Mesodermal cell (in vitro differentiated cells): Measurements from ENCODE around the gene CNDP1.
"Not testable (repeated sequence)": the region's sequence is repeated elsewhere in the genome, so short reads cannot be mapped to it uniquely, and the experiment has no call there.

ENCODE experiments used
- H3K27ac ChIP-seq: 2 replicates; pipeline ENCODE4 v1.7.0; 2013; ENCODE audit warnings: mild to moderate bottlenecking, low read depth, low read length, moderate library complexity; ENCODE audit not compliant: severe bottlenecking
- H3K36me3 ChIP-seq: 2 replicates; pipeline ENCODE4 v1.7.1; 2013; ENCODE audit warnings: mild to moderate bottlenecking, low read length, moderate library complexity; ENCODE audit not compliant: control insufficient read depth, insufficient read depth
- H3K4me1 ChIP-seq: one replicate; pipeline ENCODE4 v1.7.1; 2013; ENCODE audit warnings: mild to moderate bottlenecking, low read length; ENCODE audit not compliant: insufficient read depth, control insufficient read depth, poor library complexity, severe bottlenecking
- H3K4me3 ChIP-seq: 2 replicates; pipeline ENCODE4 v1.7.0; 2013; ENCODE audit warnings: low read length, control low read depth, mild to moderate bottlenecking; ENCODE audit not compliant: insufficient read depth, poor library complexity, severe bottlenecking; ENCODE audit errors: extremely low read depth
- H3K9me3 ChIP-seq: 2 replicates; pipeline ENCODE4 v1.7.1; 2013; ENCODE audit warnings: mild to moderate bottlenecking, low read length, moderate library complexity; ENCODE audit not compliant: control insufficient read depth
- WGBS, 2 experiments: methylation state at CpG; one replicate each; pipeline ENCODE4 v1.1.5; 2013; ENCODE audit warnings: missing lambda C conversion rate in 2 of 2; ENCODE audit not compliant: insufficient coverage in 2 of 2; 5-methylcytosine and 5-hydroxymethylcytosine counted together

Gene CNDP1

GRCh38 chr18:74496508-74497323 lies 37.6 kb upstream of the CNDP1 start:
- H3K27ac ChIP-seq = peak overlapping the region; percentile 92
- H3K9me3 ChIP-seq = no peaks in the 10 kb centered on the region
- 4% methylated on average over 29 to 36 of the region's 48 CpGs for WGBS, 2 experiments
- H3K36me3 ChIP-seq = peaks cover 32% of the 10 kb centered on the region
- H3K4me1 ChIP-seq = peaks cover 12% of the 10 kb centered on the region
- H3K4me3 ChIP-seq = peak overlapping the region; percentile 84

GRCh38 chr18:74497324-74497676 lies 37.0 kb upstream of the CNDP1 start:
- 85 to 97% methylated on average over 4 to 6 of the region's 8 CpGs for WGBS, 2 experiments
- no peaks in the 10 kb centered on the region for H3K9me3 ChIP-seq
- H3K4me3 ChIP-seq = peak overlapping the region; percentile 84
- H3K27ac ChIP-seq = no peak overlapping the region
- peaks cover 12% of the 10 kb centered on the region for H3K4me1 ChIP-seq
- peaks cover 38% of the 10 kb centered on the region for H3K36me3 ChIP-seq

- Histone ChIP-seq H3K36me3 (peaks cover 42% of the 10 kb centered on the region), H3K9me3 (no peaks in the 10 kb centered on the region), H3K4me3 (peak overlapping the region; percentile 84), H3K27ac (no peak overlapping the region), H3K4me1 (peaks cover 12% of the 10 kb centered on the region)
- WGBS, 2 experiments = 90 to 100% methylated on average over 1 to 2 of the region's 3 CpGs
Observed at GRCh38 chr18:74497778-74498177, 36.5 kb upstream of the CNDP1 start.

- 93 to 95% methylated on average over 11 to 13 of the region's 14 CpGs for WGBS, 2 experiments
- Histone ChIP-seq H3K4me3 (no peak overlapping the region), H3K27ac (no peak overlapping the region), H3K36me3 (peaks cover 51% of the 10 kb centered on the region), H3K9me3 (no peaks in the 10 kb centered on the region), H3K4me1 (peaks cover 12% of the 10 kb centered on the region)
Observed at GRCh38 chr18:74498712-74499627, 35.3 kb upstream of the CNDP1 start.

- no peak overlapping the region for H3K4me3 ChIP-seq
- H3K9me3 ChIP-seq = no peaks in the 10 kb centered on the region
- H3K36me3 ChIP-seq = peaks cover 58% of the 10 kb centered on the region
- H3K4me1 ChIP-seq = peaks cover 12% of the 10 kb centered on the region
- WGBS, 2 experiments = 46 to 78% methylated on average over 3 to 7 of the region's 9 CpGs
- H3K27ac ChIP-seq = no peak overlapping the region
Observed at GRCh38 chr18:74499633-74500032, 34.7 kb upstream of the CNDP1 start.

- Histone ChIP-seq H3K36me3 (peaks cover 65% of the 10 kb centered on the region), H3K9me3 (no peaks in the 10 kb centered on the region), H3K4me1 (peaks cover 12% of the 10 kb centered on the region), H3K27ac (no peak overlapping the region), H3K4me3 (no peak overlapping the region)
- WGBS, 2 experiments = no CpG with 5 or more reads among the region's 6 CpGs
Observed at GRCh38 chr18:74500372-74500771, 33.9 kb upstream of the CNDP1 start.

- peaks cover 69% of the 10 kb centered on the region for H3K36me3 ChIP-seq
- H3K4me1 ChIP-seq = peaks cover 12% of the 10 kb centered on the region
- H3K9me3 ChIP-seq, H3K27ac ChIP-seq, H3K4me3 ChIP-seq: not testable (repeated sequence)
- WGBS, 2 experiments = 93% methylated on average over 6 to 7 of the region's 8 CpGs
Observed at GRCh38 chr18:74500774-74501173, 33.5 kb upstream of the CNDP1 start.

- Histone ChIP-seq H3K9me3 (no peaks in the 10 kb centered on the region), H3K27ac (no peak overlapping the region), H3K36me3 (peaks cover 75% of the 10 kb centered on the region), H3K4me3 (no peak overlapping the region), H3K4me1 (peaks cover 12% of the 10 kb centered on the region)
- 71 to 100% methylated on average over 1 to 2 of the region's 4 CpGs for WGBS, 2 experiments
Observed at GRCh38 chr18:74501386-74501785, 32.9 kb upstream of the CNDP1 start.

GRCh38 chr18:74503137-74503536 lies 31.2 kb upstream of the CNDP1 start:
- 98 to 100% methylated on average over 2 to 3 of the region's 4 CpGs for WGBS, 2 experiments
- no peak overlapping the region for H3K4me3 ChIP-seq
- peaks cover 83% of the 10 kb centered on the region for H3K36me3 ChIP-seq
- H3K4me1 ChIP-seq = peaks cover 6% of the 10 kb centered on the region
- no peak overlapping the region for H3K27ac ChIP-seq
- no peaks in the 10 kb centered on the region for H3K9me3 ChIP-seq

GRCh38 chr18:74505776-74506175 lies 28.5 kb upstream of the CNDP1 start:
- Histone ChIP-seq H3K4me3 (no peak overlapping the region), H3K27ac (no peak overlapping the region), H3K9me3 (no peaks in the 10 kb centered on the region), H3K36me3 (peaks cover 96% of the 10 kb centered on the region), H3K4me1 (peaks cover 6% of the 10 kb centered on the region)
- 92 to 93% methylated on average over 5 to 9 of the region's 16 CpGs for WGBS, 2 experiments
